Activated CD4-positive, alpha-beta T cell treated with anti-CD3 and anti-CD28 coated beads for 48 hours (primary cell): ENCODE measurements around the gene TMOD1.
"Not testable (repeated sequence)": the region's sequence is repeated elsewhere in the genome, so short reads cannot be mapped to it uniquely, and the experiment has no call there.

Experiments
- DNase-seq: peaks from one replicate; pipeline ENCODE4 v3.0.0-alpha.2; 2020

TMOD1 gene

GRCh38 chr9:97571664-97572063, 70.2 kb downstream of the TMOD1 start:
- DNase-seq = no peak

GRCh38 chr9:97572196-97572891, 70.9 kb downstream of the TMOD1 start:
- no peak for DNase-seq

GRCh38 chr9:97572892-97573365, 71.5 kb downstream of the TMOD1 start:
- DNase-seq = no peak

DNA sequence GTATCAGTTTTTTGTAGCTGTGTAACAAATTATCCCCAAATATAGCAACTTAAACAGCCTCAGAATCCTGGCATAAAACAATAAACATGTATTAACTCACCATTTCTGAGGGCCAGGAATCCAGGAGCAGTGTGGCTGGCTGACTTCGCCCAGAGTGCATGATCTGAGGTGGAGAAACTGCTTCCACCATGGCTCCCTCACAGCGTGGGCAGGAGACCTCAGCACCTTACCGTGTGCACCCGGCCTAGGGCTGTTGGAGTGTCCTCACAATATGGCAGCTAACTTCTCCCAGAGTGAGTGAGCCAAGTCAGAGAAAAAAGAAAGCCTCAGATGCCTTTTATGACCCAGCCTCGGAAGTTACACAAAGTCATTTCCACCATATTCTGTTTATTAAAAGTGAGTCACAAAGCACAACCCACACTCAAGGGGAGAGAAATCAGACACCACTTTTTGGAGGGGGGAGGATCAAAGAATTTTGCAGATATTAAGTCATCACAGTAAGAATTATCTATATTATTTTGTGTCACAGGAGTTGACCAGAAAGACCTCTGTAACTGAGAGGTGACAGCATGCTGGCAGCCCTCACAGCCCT, 72.1 kb downstream of the TMOD1 start:
- DNase-seq = no peak

DNA sequence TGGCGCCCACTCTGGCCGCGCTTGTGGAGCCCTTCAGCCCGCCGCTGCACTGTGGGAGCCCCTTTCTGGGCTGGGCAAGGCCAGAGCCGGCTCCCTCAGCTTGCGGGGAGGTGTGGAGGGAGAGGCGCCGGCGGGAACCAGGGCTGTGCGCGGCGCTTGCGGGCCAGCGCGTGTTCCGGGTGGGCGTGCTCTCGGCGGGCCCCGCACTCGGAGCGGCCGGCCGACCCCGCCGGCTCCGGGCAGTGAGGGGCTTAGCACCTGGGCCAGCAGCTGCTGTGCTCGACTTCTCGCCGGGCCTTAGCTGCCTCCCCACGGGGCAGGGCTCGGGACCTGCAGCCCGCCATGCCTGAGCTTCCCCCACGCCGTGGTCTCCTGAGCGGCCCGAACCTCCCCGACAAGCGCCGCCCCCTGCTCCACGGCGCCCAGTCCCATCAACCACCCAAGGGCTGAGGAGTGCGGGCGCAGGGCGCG, 72.7 kb downstream of the TMOD1 start:
- not testable (repeated sequence) for DNase-seq

DNA sequence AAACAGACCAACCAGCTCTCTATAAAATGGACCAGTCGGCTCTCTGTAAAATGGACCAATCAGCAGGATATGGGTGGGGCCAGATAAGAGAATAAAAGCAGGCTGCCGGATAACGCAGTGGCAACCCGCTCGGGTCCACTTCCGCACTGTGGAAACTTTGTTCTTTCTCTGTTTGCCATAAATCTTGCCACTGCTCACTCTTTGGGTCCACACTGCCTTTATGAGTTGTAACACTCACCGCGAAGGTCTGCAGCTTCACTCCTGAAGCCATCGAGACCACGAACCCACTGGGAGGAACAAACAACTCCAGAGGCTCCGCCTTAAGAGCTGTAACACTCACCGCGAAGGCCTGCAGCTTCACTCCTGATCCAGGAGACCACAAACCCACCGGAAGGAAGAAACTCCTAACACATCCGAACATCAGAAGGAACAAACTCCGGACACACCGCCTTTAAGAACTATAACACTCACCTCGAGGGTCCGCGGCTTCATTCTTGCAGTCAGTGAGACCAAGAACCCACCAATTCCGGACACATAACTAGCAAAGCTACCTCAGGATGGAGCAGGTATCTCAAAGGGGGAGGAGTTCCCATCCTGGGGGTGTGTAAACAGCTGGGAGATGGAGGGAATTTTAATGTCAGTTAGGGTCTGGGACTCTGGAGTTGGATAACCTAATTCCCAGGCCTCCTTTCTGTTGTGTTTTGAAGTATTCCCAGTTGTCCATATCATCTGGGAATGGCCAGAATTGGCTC, 73.6 kb downstream of the TMOD1 start:
- peak; percentile 56 for DNase-seq

- no peak for DNase-seq
These were observed 74.3 kb downstream of the TMOD1 start for GRCh38 chr9:97575673-97576200.

- no peak for DNase-seq
These were observed 75.6 kb downstream of the TMOD1 start for GRCh38 chr9:97577051-97577450.

GRCh38 chr9:97578846-97579245, 77.4 kb downstream of the TMOD1 start:
- no peak for DNase-seq

GRCh38 chr9:97579914-97580313, 78.4 kb downstream of the TMOD1 start:
- no peak for DNase-seq

GRCh38 chr9:97581590-97581989, 80.1 kb downstream of the TMOD1 start:
- not testable (repeated sequence) for DNase-seq

DNA sequence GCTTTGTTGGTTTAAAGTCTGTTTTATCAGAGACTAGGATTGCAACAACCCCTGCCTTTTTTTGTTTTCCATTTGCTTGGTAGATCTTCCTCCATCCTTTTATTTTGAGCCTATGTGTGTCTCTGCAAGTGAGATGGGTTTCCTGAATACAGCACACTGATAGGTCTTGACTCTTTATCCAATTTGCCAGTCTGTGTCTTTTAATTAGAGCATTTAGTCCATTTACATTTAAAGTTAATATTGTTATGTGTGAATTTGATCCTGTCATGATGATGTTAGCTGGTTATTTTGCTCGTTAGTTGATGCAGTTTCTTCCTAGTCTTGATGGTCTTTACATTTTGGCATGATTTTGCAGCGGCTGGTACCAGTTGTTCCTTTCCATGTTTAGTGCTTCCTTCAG, 83.3 kb downstream of the TMOD1 start:
- DNase-seq = not testable (repeated sequence)

GRCh38 chr9:97586909-97587308, 85.4 kb downstream of the TMOD1 start:
- not testable (repeated sequence) for DNase-seq

DNA sequence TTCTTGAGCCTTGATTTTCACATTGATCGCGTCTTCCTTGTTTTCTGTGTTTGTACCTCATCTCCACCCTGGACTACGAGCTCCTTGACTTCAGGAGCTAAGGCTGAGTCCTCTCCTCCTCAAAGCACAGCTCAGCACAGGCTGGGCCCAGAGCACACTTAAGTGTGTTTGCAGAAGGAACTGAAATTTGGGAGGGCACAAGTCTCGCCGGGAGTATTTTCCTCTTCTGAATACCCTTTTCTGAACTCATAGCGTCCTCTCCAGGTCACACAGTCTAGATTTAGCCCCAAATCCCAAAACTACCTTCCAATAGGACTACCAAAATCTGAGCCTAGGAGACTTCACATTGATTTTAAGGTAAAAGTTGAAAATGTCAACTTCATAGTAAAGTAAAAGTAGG, 90.1 kb downstream of the TMOD1 start:
- DNase-seq = no peak

DNA sequence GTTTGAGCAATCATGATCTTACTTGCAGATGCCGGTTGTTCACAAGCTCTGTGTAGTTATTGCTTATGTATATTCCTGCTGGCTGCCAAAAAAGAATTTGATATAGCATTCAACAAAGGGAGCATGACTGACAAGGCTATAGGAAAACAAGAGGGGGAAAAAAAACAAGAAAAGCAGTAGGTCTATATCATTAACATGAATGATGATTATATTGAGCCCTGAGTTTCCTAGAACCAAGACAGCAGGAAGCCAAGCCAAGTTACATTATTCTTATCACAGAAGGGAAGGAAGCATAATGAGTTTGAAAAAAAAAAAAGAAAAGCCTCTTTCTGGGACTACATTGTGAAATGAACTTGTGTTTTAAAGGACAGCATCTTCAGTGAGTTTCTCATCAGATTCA, 90.7 kb downstream of the TMOD1 start:
- DNase-seq = no peak

DNA sequence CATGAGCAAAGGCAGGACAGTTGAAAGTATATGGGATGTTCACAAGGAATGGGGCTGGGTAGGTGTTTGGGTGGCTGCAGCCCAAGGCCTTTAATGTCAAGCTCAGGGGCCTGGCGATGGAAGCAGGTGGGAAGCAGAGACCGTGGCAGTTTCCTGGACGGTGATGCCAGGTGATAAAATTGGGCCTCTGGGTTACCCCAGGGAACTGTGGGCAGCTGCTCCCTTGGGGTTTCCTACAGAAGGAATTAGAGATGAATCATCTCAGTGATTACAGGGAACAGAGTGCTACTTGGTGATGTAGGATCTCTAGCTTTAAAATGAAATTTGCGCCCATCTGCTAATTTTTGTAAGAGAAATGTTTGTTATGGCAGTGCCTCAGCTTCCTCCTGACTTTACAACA, 92.5 kb downstream of the TMOD1 start:
- no peak for DNase-seq

GRCh38 chr9:97594381-97594921, 93.0 kb downstream of the TMOD1 start:
- DNase-seq = no peak

GRCh38 chr9:97596906-97597305, 95.4 kb downstream of the TMOD1 start:
- DNase-seq = no peak

DNA sequence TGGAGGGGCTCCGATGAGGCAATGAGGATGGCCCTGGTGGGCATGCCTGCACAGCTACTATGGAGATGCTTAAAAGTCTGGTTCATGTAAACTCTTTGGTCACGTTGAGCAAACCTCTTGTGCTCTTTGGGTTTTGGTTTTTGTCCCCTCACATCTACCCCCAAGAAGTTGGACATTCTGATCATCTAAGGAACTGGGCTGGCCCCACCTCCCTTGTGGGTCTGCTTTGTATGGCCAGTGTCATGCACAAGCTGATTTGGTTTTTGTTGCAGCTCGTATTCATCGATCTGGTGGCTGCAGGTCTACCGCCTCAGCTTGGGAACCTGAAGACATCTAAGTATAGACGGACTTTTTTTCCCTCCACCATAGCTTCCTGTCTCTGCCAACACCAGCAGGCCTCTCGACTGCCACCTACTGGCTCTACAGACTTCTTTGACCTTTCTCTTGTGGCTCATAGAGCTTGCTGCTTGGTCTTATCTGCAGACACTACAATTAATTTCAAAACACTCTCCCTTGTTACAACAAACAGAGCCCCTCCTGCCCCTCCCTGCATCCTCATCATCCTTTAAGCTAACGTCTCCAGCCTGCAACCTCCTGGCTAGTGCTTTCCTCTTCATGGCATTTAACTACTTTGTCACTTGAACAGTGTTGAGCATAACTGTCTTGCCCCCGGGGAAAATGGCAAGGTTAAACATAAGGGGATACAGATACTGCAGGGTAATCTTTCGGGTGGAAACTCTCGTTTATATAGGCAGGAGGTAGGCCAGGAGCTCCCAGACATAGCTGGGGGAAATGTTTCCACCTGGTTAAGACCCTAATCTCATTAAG, 97.2 kb downstream of the TMOD1 start:
- DNase-seq = peak; percentile 81

DNA sequence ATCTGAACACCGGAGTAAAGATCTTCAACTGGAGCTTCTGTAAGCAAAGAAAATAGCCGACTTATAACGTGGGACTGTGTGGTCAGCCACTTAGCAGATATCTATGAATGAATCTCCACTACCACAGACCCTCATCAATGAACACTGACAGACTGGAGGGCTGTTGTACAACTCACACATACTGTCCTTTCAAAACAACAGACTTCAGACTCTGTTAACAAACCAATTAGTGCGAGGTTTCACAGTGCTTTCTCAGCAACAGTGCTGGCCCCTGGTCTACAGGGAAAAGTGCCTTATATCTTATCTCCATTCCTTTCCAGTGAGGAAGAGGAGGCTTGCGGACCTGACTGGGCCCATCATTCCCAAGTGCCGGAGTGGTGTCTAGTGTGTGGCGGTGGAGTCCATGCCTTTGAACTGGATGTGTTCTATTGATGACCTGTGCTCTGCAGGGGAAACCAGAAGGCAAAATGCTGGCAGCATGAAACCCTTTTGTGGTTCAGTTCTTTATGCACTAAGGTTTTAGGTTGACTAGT, 97.9 kb downstream of the TMOD1 start:
- DNase-seq = no peak

GRCh38 chr9:97600531-97601227, 99.2 kb downstream of the TMOD1 start:
- DNase-seq = no peak
